WTC11 (cell line): Measurements from ENCODE around the gene UCHL3.

Source experiments
- CTCF ChIP-seq: fragments of 200-600 bp; IDR thresholded peaks from 2 replicates; pipeline ENCODE4 v1.8.0; 2022; ENCODE audit warnings: antibody characterized with exemption
- TEAD4 ChIP-seq: sonication (generic); formaldehyde crosslinking; IDR thresholded peaks from 2 replicates; pipeline ENCODE4 v1.8.0; 2022; ENCODE audit warnings: mild to moderate bottlenecking, missing genetic modification reagents
- TF ChIP-seq, protein P1 (sequence below): sonication (generic); formaldehyde crosslinking; IDR thresholded peaks from 2 replicates; pipeline ENCODE4 v1.8.1; 2023; ENCODE audit warnings: mild to moderate bottlenecking, missing genetic modification reagents, moderate library complexity

- TF ChIP-seq TEAD4 (CRISPR knock-in tag) (no peak), CTCF (peak; percentile 27; the same call in 1 of the 2 replicates)
- TF ChIP-seq, protein P1, sequence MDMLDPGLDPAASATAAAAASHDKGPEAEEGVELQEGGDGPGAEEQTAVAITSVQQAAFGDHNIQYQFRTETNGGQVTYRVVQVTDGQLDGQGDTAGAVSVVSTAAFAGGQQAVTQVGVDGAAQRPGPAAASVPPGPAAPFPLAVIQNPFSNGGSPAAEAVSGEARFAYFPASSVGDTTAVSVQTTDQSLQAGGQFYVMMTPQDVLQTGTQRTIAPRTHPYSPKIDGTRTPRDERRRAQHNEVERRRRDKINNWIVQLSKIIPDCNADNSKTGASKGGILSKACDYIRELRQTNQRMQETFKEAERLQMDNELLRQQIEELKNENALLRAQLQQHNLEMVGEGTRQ (CRISPR knock-in tag), result 0 out of 2 replicates have a peak, but pooled peaks have one; percentile 10
These were observed 11.9 kb upstream of the UCHL3 start, which contains the start of gene COMMD6 for GRCh38 chr13:75537401-75538365.
